Loucy (cell line): ENCODE measurements around the gene TAB2.

Source experiments
- H2AFZ ChIP-seq: fragments of 200-600 bp; sonication (generic); 2 replicates; pipeline ENCODE4 v1.6.0; 2016; ENCODE audit warnings: antibody characterized with exemption, mild to moderate bottlenecking, low read length, moderate library complexity
- H3F3A ChIP-seq: fragments of 200-600 bp; 2 replicates; pipeline ENCODE4 v1.6.0; 2016; ENCODE audit warnings: antibody characterized with exemption, low read depth, mild to moderate bottlenecking
- H3K27me3 ChIP-seq: fragments of 200-600 bp; sonication (generic); 2 replicates; pipeline ENCODE4 v1.6.1; 2014; ENCODE audit warnings: low read length, mild to moderate bottlenecking; ENCODE audit not compliant: insufficient read depth, poor library complexity, severe bottlenecking
- H3K36me3 ChIP-seq: fragments of 200-600 bp; sonication (generic); 2 replicates; pipeline ENCODE4 v1.6.1; 2016; ENCODE audit warnings: low read length; ENCODE audit not compliant: insufficient read depth
- H3K4me1 ChIP-seq: fragments of 200-600 bp; sonication (generic); 2 replicates; pipeline ENCODE4 v1.5.1; 2014; ENCODE audit warnings: low read length, mild to moderate bottlenecking; ENCODE audit not compliant: insufficient read depth, poor library complexity, severe bottlenecking
- H3K4me2 ChIP-seq: fragments of 200-600 bp; sonication (generic); 2 replicates; pipeline ENCODE4 v1.6.0; 2014; ENCODE audit warnings: antibody characterized with exemption, low read length, low read depth, mild to moderate bottlenecking; ENCODE audit not compliant: poor library complexity, severe bottlenecking
- H3K4me3 ChIP-seq: fragments of 200-600 bp; sonication (generic); 2 replicates; pipeline ENCODE4 v1.5.1; 2014; ENCODE audit warnings: low read length, mild to moderate bottlenecking, mixed read lengths; ENCODE audit not compliant: poor library complexity, severe bottlenecking
- H3K79me2 ChIP-seq: fragments of 200-600 bp; sonication (generic); 2 replicates; pipeline ENCODE4 v1.6.1; 2014; ENCODE audit warnings: low read length; ENCODE audit not compliant: insufficient read depth
- H3K9ac ChIP-seq: fragments of 200-600 bp; sonication (generic); 2 replicates; pipeline ENCODE4 v1.6.0; 2014; ENCODE audit warnings: mild to moderate bottlenecking, low read depth, low read length, moderate library complexity; ENCODE audit not compliant: poor library complexity, severe bottlenecking
- H3K9me2 ChIP-seq: fragments of 200-600 bp; sonication (generic); replicated peaks from 2 replicates; pipeline ENCODE4 v1.6.1; 2016; ENCODE audit warnings: low read depth, low read length, mixed read lengths
- H3K9me3 ChIP-seq: fragments of 200-600 bp; sonication (generic); 2 replicates; pipeline ENCODE4 v1.6.1; 2014; ENCODE audit warnings: mild to moderate bottlenecking, antibody characterized with exemption, low read length, low read depth; ENCODE audit not compliant: insufficient read depth
- H4K20me1 ChIP-seq: fragments of 200-600 bp; sonication (generic); 2 replicates; pipeline ENCODE4 v1.6.0; 2014; ENCODE audit warnings: antibody characterized with exemption, low read length, mild to moderate bottlenecking; ENCODE audit not compliant: insufficient read depth, poor library complexity, severe bottlenecking
- EZH2phosphoT487 ChIP-seq: fragments of 200-600 bp; IDR thresholded peaks from 2 replicates; pipeline ENCODE4 v1.6.1; 2018; ENCODE audit warnings: antibody characterized with exemption, mild to moderate bottlenecking, moderate library complexity, borderline replicate concordance
- TF ChIP-seq, protein P1 (sequence below): fragments of 200-600 bp; sonication (generic); conservative IDR thresholded peaks from 2 replicates; pipeline ENCODE4 v1.5.1; 2014; ENCODE audit warnings: mild to moderate bottlenecking, antibody characterized with exemption, low read length

TAB2 gene

DNA sequence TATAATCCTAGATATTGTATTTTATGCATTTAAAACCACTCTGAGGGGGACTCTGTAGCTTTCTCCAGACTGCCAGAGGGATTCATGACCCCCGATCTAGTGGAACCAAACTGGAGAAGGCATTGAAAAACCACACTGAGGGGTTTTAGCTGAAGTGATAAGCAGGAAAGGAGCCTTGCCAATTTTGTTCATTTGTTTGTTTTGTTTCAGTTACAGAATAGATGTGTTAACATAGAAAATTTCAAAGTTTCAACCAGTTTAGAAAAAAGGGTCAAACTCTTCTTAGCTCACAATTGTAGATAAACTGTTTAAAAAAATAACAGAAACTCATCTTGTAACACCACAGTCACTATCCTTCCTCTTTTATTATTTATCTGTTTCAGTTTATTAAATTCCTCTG, 19.8 kb downstream of the TAB2 start:
- Histone ChIP-seq H3K79me2 (peaks cover 97% of the 10 kb centered on the region), H3F3A (no peaks in the 10 kb centered on the region), H3K4me2 (no peak overlapping the region), H3K36me3 (no peaks in the 10 kb centered on the region), H3K9me2 (no peaks in the 10 kb centered on the region), H3K9me3 (no peaks in the 10 kb centered on the region), H3K9ac (peak overlapping the region; percentile 11), H2AFZ (no peak overlapping the region), H3K27me3 (no peaks in the 10 kb centered on the region), H4K20me1 (peaks cover 79% of the 10 kb centered on the region), H3K4me3 (no peak overlapping the region), H3K4me1 (peaks cover 45% of the 10 kb centered on the region)
- TF ChIP-seq EZH2phosphoT487 = no peak
- TF ChIP-seq, protein P1, sequence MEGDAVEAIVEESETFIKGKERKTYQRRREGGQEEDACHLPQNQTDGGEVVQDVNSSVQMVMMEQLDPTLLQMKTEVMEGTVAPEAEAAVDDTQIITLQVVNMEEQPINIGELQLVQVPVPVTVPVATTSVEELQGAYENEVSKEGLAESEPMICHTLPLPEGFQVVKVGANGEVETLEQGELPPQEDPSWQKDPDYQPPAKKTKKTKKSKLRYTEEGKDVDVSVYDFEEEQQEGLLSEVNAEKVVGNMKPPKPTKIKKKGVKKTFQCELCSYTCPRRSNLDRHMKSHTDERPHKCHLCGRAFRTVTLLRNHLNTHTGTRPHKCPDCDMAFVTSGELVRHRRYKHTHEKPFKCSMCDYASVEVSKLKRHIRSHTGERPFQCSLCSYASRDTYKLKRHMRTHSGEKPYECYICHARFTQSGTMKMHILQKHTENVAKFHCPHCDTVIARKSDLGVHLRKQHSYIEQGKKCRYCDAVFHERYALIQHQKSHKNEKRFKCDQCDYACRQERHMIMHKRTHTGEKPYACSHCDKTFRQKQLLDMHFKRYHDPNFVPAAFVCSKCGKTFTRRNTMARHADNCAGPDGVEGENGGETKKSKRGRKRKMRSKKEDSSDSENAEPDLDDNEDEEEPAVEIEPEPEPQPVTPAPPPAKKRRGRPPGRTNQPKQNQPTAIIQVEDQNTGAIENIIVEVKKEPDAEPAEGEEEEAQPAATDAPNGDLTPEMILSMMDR = no peak

GRCh38 chr6:149340200-149340599, 22.7 kb downstream of the TAB2 start:
- Histone ChIP-seq H3F3A (no peaks in the 10 kb centered on the region), H3K36me3 (peaks cover 5% of the 10 kb centered on the region; the same call in 1 of the 2 replicates), H3K9me3 (no peaks in the 10 kb centered on the region), H3K4me1 (peaks cover 42% of the 10 kb centered on the region), H4K20me1 (peaks cover 78% of the 10 kb centered on the region), H2AFZ (no peak overlapping the region), H3K9ac (no peak overlapping the region), H3K9me2 (no peaks in the 10 kb centered on the region), H3K4me3 (no peak overlapping the region), H3K27me3 (no peaks in the 10 kb centered on the region), H3K4me2 (peak overlapping the region; percentile 13), H3K79me2 (peaks cover 98% of the 10 kb centered on the region)
- TF ChIP-seq, protein P1 = no peak
- no peak for TF ChIP-seq EZH2phosphoT487

DNA sequence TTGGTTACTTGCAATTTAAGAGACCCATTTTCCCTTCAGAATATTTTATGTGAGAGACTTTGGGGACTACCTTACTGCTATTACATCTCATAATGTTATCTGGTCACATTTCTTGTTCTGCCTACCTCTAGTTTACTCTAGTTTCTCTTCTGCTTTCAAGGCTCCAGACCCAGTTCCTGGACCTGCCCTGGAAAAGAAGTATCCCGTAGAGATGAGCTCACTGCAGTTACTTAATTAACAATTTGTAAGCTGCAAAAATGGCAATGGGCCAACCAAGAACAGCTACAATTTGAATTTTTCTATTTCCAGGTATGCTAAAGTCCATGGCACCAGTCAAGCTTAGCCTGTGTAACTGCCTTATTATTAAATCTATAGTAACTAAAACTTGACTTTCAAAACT, 25.0 kb downstream of the TAB2 start:
- no peaks in the 10 kb centered on the region for H3K9me2 ChIP-seq
- peaks cover 34% of the 10 kb centered on the region for H3K4me1 ChIP-seq
- peaks cover 95% of the 10 kb centered on the region for H3K79me2 ChIP-seq
- no peak overlapping the region for H3K9ac ChIP-seq
- H3K36me3 ChIP-seq = peaks cover 10% of the 10 kb centered on the region; the same call in 1 of the 2 replicates
- no peaks in the 10 kb centered on the region for H3K9me3 ChIP-seq
- TF ChIP-seq, protein P1 = no peak
- TF ChIP-seq EZH2phosphoT487 = no peak
- H4K20me1 ChIP-seq = peaks cover 72% of the 10 kb centered on the region
- no peak overlapping the region for H3K4me2 ChIP-seq
- H3F3A ChIP-seq = no peaks in the 10 kb centered on the region
- no peak overlapping the region for H2AFZ ChIP-seq
- H3K27me3 ChIP-seq = no peaks in the 10 kb centered on the region
- no peak overlapping the region for H3K4me3 ChIP-seq
